Stimulated activated CD4-positive, alpha-beta T cell treated with anti-CD3 and anti-CD28 coated beads, Interleukin-2, amount 100 ng/mL, for 4 hours (primary cell): ENCODE results near the gene TMEM167B.

Source experiments
- DNase-seq: peaks from one replicate; pipeline ENCODE4 v3.0.0-alpha.2; 2020; ENCODE audit warnings: low read depth

TMEM167B gene

GRCh38 chr1:109083501-109083900, 7.1 kb upstream of the TMEM167B start:
- DNase-seq: no peak

GRCh38 chr1:109083923-109084322, 6.6 kb upstream of the TMEM167B start:
- DNase-seq: no peak

- no peak for DNase-seq
Observed at GRCh38 chr1:109084563-109085517, 5.7 kb upstream of the TMEM167B start.

DNA sequence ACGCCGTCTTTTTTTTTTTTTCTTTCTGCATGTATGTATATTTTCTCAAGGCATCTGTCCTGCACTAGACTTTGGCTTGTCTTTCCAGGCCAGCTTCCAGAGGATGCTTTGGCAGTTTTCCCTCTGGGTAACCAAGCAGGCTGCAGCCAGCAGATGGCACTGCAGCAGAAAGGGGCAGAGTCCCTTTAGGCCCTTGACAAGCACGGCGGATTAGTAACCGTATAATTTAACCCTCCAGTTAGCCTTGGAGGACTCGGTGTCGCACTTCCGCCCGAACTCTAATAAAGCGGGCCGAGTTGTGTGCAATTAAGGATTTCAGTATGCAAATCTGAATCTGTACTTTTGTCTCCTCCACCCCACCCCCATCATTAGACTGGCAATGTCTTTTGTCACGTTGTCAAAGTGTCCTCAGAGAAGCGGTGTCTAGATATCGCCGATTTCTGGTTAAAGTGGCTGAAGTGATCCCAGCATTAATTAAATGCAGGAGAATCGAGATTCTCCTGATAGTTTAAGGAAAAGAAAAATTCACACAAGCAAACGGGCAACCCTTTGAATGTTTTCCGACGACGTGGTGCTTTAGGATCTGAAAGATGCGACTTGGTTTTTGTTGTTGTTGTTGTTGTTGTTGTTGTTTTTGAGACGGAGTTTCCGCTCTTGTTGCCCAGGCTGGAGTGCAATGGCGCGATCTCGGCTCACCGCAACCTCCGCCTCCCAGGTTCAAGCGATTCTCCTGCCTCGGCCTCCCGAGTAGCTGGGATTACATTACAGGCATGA, 1.1 kb upstream of the TMEM167B start:
- no peak for DNase-seq

DNA sequence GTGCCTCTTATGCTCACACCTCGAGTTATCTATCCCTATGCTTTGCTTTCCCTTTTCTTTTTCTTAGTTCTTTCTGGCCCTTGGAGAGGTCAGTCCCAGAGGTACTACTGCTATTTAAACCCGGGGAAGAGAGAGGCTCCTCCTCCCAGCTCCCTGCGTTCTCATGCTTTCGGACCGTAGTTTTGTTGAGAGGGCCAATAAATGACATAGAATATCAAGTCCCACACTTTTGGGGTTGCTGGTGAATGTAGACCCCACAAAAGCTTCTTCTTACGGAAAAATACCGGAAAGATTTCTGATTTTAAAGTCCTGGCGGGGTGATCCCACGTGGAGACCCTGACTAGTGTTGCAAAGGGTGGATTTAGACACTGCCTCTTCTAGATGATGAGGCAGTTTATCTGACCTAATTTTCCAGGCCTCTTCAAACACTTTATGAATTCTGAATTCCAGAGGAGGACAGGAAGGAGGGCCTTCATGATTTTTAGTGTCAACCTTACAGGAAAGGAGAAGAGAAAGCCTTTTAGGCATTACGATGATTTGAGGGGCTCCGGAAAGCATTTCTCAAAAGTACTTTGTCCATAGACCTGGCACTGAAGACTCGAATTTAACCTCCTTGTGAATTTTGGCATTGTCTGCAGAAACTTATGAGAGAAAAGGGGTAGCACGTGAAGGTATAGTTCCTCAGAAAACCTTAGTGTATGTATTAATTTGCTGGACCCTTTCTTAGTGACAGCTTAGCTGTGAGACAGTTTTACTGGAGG, 694 bp downstream of the TMEM167B start:
- DNase-seq: no peak

GRCh38 chr1:109091839-109092193, 1.3 kb downstream of the TMEM167B start:
- no peak for DNase-seq

DNA sequence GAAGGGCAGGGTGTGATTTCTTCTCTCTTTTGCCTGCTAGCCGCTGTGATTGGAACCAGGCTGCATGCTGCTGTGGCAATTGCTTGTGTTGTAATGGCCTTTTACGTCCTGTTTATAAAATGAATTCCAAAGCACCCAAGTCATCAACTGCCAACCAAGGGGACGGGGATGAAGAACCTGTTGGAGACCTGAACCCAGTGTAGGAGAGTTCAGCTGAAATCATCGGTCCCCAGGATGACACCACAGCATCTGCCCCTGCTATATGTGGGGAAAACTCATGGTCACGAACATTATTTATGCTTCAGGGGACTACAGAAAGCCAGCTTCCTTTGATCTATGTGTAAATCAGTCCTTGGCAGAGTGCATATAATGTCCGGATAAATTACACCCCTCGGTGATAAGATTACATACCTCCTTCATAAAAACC, 3.8 kb downstream of the TMEM167B start:
- no peak for DNase-seq

- no peak for DNase-seq
Observed at GRCh38 chr1:109094871-109095270, 4.3 kb downstream of the TMEM167B start.

- no peak for DNase-seq
Observed at GRCh38 chr1:109095631-109096030, 5.1 kb downstream of the TMEM167B start.

DNA sequence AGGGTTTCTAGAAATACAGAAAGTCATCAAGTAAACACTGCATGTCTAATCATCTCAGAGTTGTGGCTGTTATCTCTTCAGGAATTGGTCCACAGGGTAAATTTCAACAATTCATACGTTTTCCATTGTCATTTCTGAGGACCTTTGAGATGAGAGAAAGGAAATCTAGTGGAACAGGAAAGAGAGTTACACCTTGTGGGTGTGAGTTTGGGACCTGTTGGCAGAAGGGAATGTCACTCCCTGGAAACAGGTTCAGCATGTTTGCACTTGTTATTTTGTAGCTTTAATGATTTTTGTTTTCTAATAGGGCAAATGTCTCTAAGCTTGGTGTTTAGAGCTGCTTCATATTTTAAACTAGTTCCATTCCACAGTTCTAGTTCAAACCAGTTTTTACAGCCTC, 5.6 kb downstream of the TMEM167B start:
- no peak for DNase-seq

GRCh38 chr1:109099938-109100773, 9.6 kb downstream of the TMEM167B start:
- peak; percentile 97 for DNase-seq

- DNase-seq: no peak
Observed at GRCh38 chr1:109104364-109105151, 14.0 kb downstream of the TMEM167B start.

DNA sequence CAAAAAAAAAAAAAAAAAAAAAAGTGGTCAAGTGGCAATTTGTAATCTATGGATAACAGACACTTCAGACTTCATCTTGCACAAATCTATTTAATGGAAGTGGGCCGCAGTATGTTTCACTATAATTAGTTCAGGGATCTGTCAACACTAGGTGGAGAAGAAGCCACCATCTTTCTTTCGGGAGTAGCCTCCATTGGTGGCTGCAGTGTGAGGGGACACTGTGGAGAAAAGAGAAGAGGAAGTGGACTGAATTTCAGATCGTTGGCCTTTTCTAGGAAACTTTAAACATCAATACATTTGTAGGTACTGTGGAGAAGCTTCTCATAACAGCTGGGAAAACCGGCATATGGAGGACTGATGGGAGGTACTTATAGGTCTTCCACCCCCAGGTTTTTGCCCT, 15.3 kb downstream of the TMEM167B start:
- no peak for DNase-seq

DNA sequence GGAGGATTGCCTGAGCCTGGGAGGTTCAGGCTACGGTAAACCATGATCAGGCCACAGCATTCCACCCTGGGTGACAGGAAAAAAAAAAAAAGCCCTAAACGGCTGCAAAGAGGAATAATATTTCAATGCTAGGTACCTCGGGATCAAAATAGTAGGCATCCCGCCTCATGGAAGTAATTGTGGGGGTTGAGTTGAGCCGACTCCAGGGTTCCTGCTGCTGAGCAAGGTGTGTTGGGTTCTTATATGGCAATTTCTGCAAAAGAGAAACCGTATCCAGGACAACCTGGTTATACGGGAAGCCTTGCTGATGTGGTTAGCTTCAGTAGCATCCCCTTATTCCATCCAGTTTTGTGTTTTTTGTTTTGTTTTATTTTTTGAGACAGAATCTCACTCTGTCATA, 17.2 kb downstream of the TMEM167B start:
- DNase-seq: no peak

GRCh38 chr1:109109906-109110305, 19.3 kb downstream of the TMEM167B start:
- DNase-seq: no peak

GRCh38 chr1:109111386-109112055, 21.0 kb downstream of the TMEM167B start:
- DNase-seq: no peak

- no peak for DNase-seq
Observed at GRCh38 chr1:109112056-109112651, 21.6 kb downstream of the TMEM167B start.

- DNase-seq: peak; percentile 82
Observed at GRCh38 chr1:109112652-109113285, 22.2 kb downstream of the TMEM167B start.
